Stimulated activated CD8-positive, alpha-beta memory T cell treated with anti-CD3 and anti-CD28 coated beads, Interleukin-15, amount 100 ng/mL, for 24 hours (primary cell): Measurements from ENCODE around the gene ERFL.

ENCODE experiments used
- DNase-seq: peaks from one replicate; pipeline ENCODE4 v3.0.0-alpha.2; 2020; ENCODE audit warnings: low read depth

ERFL gene

GRCh38 chr19:41897820-41898219 lies 30.4 kb downstream of the ERFL start:
- DNase-seq = no peak

- DNase-seq = no peak
These were observed 31.1 kb downstream of the ERFL start for GRCh38 chr19:41897181-41897580.

GRCh38 chr19:41896581-41896942 lies 31.7 kb downstream of the ERFL start:
- no peak for DNase-seq

GRCh38 chr19:41895745-41896580 lies 32.3 kb downstream of the ERFL start:
- DNase-seq = no peak

GRCh38 chr19:41894350-41894749 lies 33.9 kb downstream of the ERFL start:
- no peak for DNase-seq

- DNase-seq = no peak
These were observed 34.4 kb downstream of the ERFL start for GRCh38 chr19:41893899-41894298.

- DNase-seq = no peak
These were observed 35.9 kb downstream of the ERFL start for GRCh38 chr19:41892173-41892902.

GRCh38 chr19:41890936-41891335 lies 37.3 kb downstream of the ERFL start:
- no peak for DNase-seq

GRCh38 chr19:41889896-41890295 lies 38.4 kb downstream of the ERFL start:
- no peak for DNase-seq

GRCh38 chr19:41888926-41889325 lies 39.3 kb downstream of the ERFL start:
- no peak for DNase-seq

- DNase-seq = peak; percentile 54
These were observed 40.4 kb downstream of the ERFL start for GRCh38 chr19:41887711-41888382.

GRCh38 chr19:41886761-41887710 lies 41.2 kb downstream of the ERFL start:
- no peak for DNase-seq

GRCh38 chr19:41883821-41884733 lies 44.2 kb downstream of the ERFL start:
- peak; percentile 77 for DNase-seq

GRCh38 chr19:41883463-41883820 lies 44.8 kb downstream of the ERFL start:
- no peak for DNase-seq

- no peak for DNase-seq
These were observed 45.4 kb downstream of the ERFL start, which contains the start of gene ARHGEF1 for GRCh38 chr19:41882568-41883462. Gene ARHGEF1 (plus strand): TSS chr19:41883184. CDS start chr19:41888083, 4,899 bp downstream.

- no peak for DNase-seq
These were observed 47.9 kb downstream of the ERFL start for GRCh38 chr19:41880329-41880708.

- no peak for DNase-seq
These were observed 48.5 kb downstream of the ERFL start for GRCh38 chr19:41879670-41880328.

GRCh38 chr19:41879080-41879479 lies 49.2 kb downstream of the ERFL start:
- DNase-seq = no peak
